Endothelial cell of umbilical vein (primary cell): ENCODE results near the gene NMRAL1. TPM values are rescaled to one million over a fixed set of nuclear protein-coding genes. Genes with fewer than 3 reads are reported as not detected.

ENCODE experiments used
- BruUV-seq: library from RNA; stranded (reverse); fragments of 400-500 nt; replicated peaks from 2 replicates; lab custom pipeline; 2021; lab: Mats Ljungman, UMichigan
- CTCF ChIA-PET: fragments of 300-600, 350-600 bp; sonication (Branson Sonifier 250); formaldehyde crosslinking; loops from one replicate; lab custom pipeline; 2021; ENCODE audit warnings: antibody characterized with exemption, inconsistent platforms; lab: Charles Lee
- POLR2A ChIA-PET: fragments of 300-600, 350-600 bp; sonication (Branson Sonifier 250); formaldehyde crosslinking; loops from one replicate; lab custom pipeline; 2021; ENCODE audit warnings: antibody characterized with exemption, inconsistent platforms; lab: Charles Lee
- DNase-seq: peaks from one replicate; pipeline ENCODE4 v3.0.0-alpha.2; 2011; ENCODE audit warnings: low read depth, low spot score
- FAIRE-seq: peaks from 2 replicates; lab custom pipeline; 2011; peaks lifted over from hg19 to GRCh38; lab: Jason Lieb, UNC
- H2AFZ ChIP-seq: 2 replicates; pipeline ENCODE4 v1.6.0; 2012; ENCODE audit warnings: low read depth, low read length, control low read depth, inconsistent platforms
- H3K27ac ChIP-seq: 2 replicates; pipeline ENCODE4 v1.5.1; 2011; ENCODE audit warnings: low read depth, mild to moderate bottlenecking, control low read depth, low read length, moderate library complexity; ENCODE audit not compliant: insufficient read depth
- H3K27me3 ChIP-seq, 2 experiments: 2 replicates each; pipeline versions ENCODE4 v1.6.0 to v1.6.1; 2011; ENCODE audit warnings: low read length in 2 of 2, mixed read lengths in 1 of 2; ENCODE audit not compliant: control insufficient read depth in 2 of 2, insufficient read depth in 2 of 2
- H3K36me3 ChIP-seq, 2 experiments: 2 replicates in 1 of 2; 3 replicates in 1 of 2; pipeline ENCODE4 v1.5.1; 2011; ENCODE audit warnings: low read length in 2 of 2, mild to moderate bottlenecking in 1 of 2, moderate library complexity in 1 of 2; ENCODE audit not compliant: control insufficient read depth in 2 of 2, insufficient read depth in 2 of 2; ENCODE audit errors: extremely low read depth in 1 of 2
- H3K4me1 ChIP-seq: 3 replicates; pipeline ENCODE4 v1.5.1; 2011; ENCODE audit warnings: mild to moderate bottlenecking, low read length; ENCODE audit not compliant: control insufficient read depth, insufficient read depth; ENCODE audit errors: extremely low read depth
- H3K4me2 ChIP-seq: 2 replicates; pipeline ENCODE4 v1.6.1; 2011; ENCODE audit warnings: low read length, control low read depth, mixed read lengths; ENCODE audit not compliant: insufficient read depth
- H3K4me3 ChIP-seq, 3 experiments: fragments of 200-600 bp in 1 of 3; sonication (generic), shearing (Covaris generic) in 1 of 3; replicated peaks in 1 of 3; 2 replicates each; pipeline ENCODE4 v1.5.1; 2011 to 2016; ENCODE audit warnings: control low read depth in 3 of 3, low read length in 3 of 3, mild to moderate bottlenecking in 2 of 3, inconsistent platforms in 1 of 3, low read depth in 1 of 3, moderate library complexity in 1 of 3; ENCODE audit not compliant: insufficient read depth in 1 of 3
- H3K79me2 ChIP-seq: 2 replicates; pipeline ENCODE4 v1.6.0; 2012; ENCODE audit warnings: low read length, inconsistent platforms; ENCODE audit not compliant: control insufficient read depth, insufficient read depth
- H3K9ac ChIP-seq: replicated peaks from 2 replicates; pipeline ENCODE3; 2011; ENCODE audit warnings: low read length, control low read depth; ENCODE audit not compliant: insufficient read depth; ENCODE audit errors: extremely low read depth
- H3K9me1 ChIP-seq: replicated peaks from 3 replicates; pipeline ENCODE4 v1.6.0; 2011; ENCODE audit warnings: mild to moderate bottlenecking, low read length; ENCODE audit not compliant: control insufficient read depth, insufficient read depth; ENCODE audit errors: extremely low read depth
- H3K9me3 ChIP-seq: replicated peaks from 2 replicates; pipeline ENCODE4 v1.5.1; 2012; ENCODE audit warnings: low read length, inconsistent platforms; ENCODE audit not compliant: control insufficient read depth, insufficient read depth
- H4K20me1 ChIP-seq: replicated peaks from 2 replicates; pipeline ENCODE3; 2011; ENCODE audit warnings: mild to moderate bottlenecking, low read length; ENCODE audit not compliant: control insufficient read depth, insufficient read depth; ENCODE audit errors: extremely low read depth
- CTCF ChIP-seq, 2 donors: IDR thresholded peaks; 1 replicate in 1 of 2; 2 replicates in 1 of 2; pipeline ENCODE4 v1.5.1; 2011; ENCODE audit warnings: low read length in 2 of 2, mild to moderate bottlenecking in 2 of 2, moderate library complexity in 2 of 2, control low read depth in 1 of 2, inconsistent platforms in 1 of 2, low read depth in 1 of 2; ENCODE audit not compliant: insufficient read depth in 1 of 2; ENCODE audit errors: extremely low read depth in 1 of 2
- EZH2 ChIP-seq: IDR thresholded peaks from 2 replicates; pipeline ENCODE4 v1.6.1; 2012; ENCODE audit warnings: borderline replicate concordance, low read depth, mild to moderate bottlenecking, moderate library complexity, low read length, inconsistent platforms; ENCODE audit not compliant: severe bottlenecking
- FOS ChIP-seq: IDR thresholded peaks from 2 replicates; pipeline ENCODE4 v1.6.1; 2011; ENCODE audit warnings: mild to moderate bottlenecking, low read length, moderate library complexity, borderline replicate concordance; ENCODE audit not compliant: insufficient read depth
- GATA2 ChIP-seq: IDR thresholded peaks from 2 replicates; pipeline ENCODE4 v1.7.0; 2011; ENCODE audit warnings: low read depth, mild to moderate bottlenecking, moderate library complexity, mixed read lengths, low read length; ENCODE audit not compliant: insufficient read length, insufficient read depth
- JUN ChIP-seq: IDR thresholded peaks from 2 replicates; pipeline ENCODE4 v1.6.1; 2011; ENCODE audit warnings: borderline replicate concordance, low read depth; ENCODE audit not compliant: insufficient read length, insufficient read depth
- MAX ChIP-seq: IDR thresholded peaks from 2 replicates; pipeline ENCODE4 v1.6.1; 2011; ENCODE audit not compliant: insufficient read depth, insufficient read length
- MYC ChIP-seq: IDR thresholded peaks from one replicate; pipeline ENCODE4 v1.6.1; 2011; ENCODE audit warnings: mild to moderate bottlenecking, low read depth, low read length
- POLR2A ChIP-seq: IDR thresholded peaks from 2 replicates; pipeline ENCODE4 v1.6.1; 2012; ENCODE audit warnings: low read depth, mild to moderate bottlenecking, control low read depth, low read length
- POLR2AphosphoS5 ChIP-seq: IDR thresholded peaks from 2 replicates; pipeline ENCODE4 v1.6.1; 2012; ENCODE audit warnings: low read depth, mild to moderate bottlenecking, control low read depth, low read length, moderate library complexity; ENCODE audit not compliant: insufficient read depth
- dilution Hi-C: fragments of 300-500 bp; cut with MboI; formaldehyde crosslinking; loops from one replicate; pipeline ENCODE4 v1.15.0; 2019; ENCODE audit warnings: low sequenced_read_pairs; ENCODE audit not compliant: extremely low pct_ligation_motif_present
- intact Hi-C: fragments of 100-400 bp; cut with micrococcal nuclease; formaldehyde crosslinking; loops from one replicate; pipeline ENCODE4 v1.10.0; 2022
- polyA plus RNA-seq, 4 experiments: library from polyadenylated mRNA; depleted of rRNA in 3 of 4; stranded (reverse) in 3 of 4; unstranded in 1 of 4; fragments of >200 nt; gene quantifications; 2 replicates each; pipeline versions ENCODE4 v1.2.1 to v1.2.3, GENCODE V29; 2011 to 2012; ENCODE audit warnings: missing spikeins in 1 of 4
- total RNA-seq: library from RNA; stranded (reverse); gene quantifications from 2 replicates; pipeline ENCODE4 v1.2.3, GENCODE V29; 2021

The NMRAL1 gene
- total and polyA plus RNA-seq, 2 donors (not counting 3 experiments of a cell fraction or from before 2014, with no cell fraction given), result 48.0 to 84.4 TPM

DNA sequence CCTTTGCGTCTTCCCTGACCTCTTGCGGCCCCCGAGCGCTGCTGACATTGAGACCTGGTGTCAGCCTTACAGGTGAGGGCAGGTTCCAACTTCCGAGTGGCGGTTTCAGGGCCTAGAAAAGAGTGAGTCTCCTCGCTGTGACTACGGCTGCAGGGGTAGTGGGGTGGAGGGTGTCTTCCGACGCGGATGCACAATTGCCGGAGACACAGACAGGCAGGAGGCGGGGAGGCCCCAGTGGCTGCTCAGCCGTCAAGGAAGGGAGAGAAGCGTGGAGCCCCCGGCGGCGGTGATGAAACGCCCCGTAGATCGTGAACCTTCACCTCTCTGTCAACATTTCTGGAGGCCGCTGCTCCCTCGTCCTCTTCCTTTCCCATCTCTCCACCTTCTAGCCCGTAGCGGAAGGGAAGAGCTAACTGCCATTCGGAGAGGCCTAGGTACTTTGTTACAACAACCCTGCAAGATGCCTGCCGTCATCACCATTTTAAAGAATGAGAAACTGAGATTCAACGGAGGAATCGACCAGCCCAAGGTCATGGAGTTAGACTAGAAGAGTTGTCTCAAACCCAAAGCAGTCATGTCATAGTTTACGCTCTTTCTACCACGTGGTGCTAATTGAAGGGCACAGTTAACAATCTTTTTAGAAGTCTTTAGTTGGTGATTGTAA, 48.3 kb downstream of the NMRAL1 start:
- CTCF ChIA-PET, result no interaction called here

More for the DNA sequence above, 48.3 kb downstream of the NMRAL1 start:
- BruUV-seq, result TSS peak; percentile 41
- Histone ChIP-seq H4K20me1 (no peaks in the 10 kb centered on the region), H2AFZ (peak overlapping the region; percentile 47), H3K9ac (peak overlapping the region; percentile 94), H3K27me3 (no peaks in the 10 kb centered on the region), H3K9me3 (no peaks in the 10 kb centered on the region), H3K4me3 (peak overlapping the region; percentile 64 to 84 (median 81)), H3K4me1 (peaks cover 16% of the 10 kb centered on the region), H3K36me3 (peaks cover 0 to 2% of the 10 kb centered on the region in 2 experiments), H3K27ac (peak overlapping the region; percentile 93), H3K79me2 (peaks cover 38% of the 10 kb centered on the region), H3K4me2 (peak overlapping the region; percentile 81), H3K9me1 (no peaks in the 10 kb centered on the region)
- intact Hi-C loops, result loop anchor here (5.0 kb wide), 1 partner anchor 51 kb away; the partner anchor contains the start of gene HMOX2
- DNase-seq (no peak), FAIRE-seq (peak; percentile 26)
- POLR2A ChIA-PET, result no interaction called here
- dilution Hi-C loops, result no loop called here
- TF ChIP-seq MYC, result no peak
- TF ChIP-seq JUN, result no peak
- no peak for TF ChIP-seq POLR2A
- no peak for TF ChIP-seq POLR2AphosphoS5
- TF ChIP-seq GATA2, result no peak
- no peak for TF ChIP-seq EZH2
- no peak for TF ChIP-seq MAX
- TF ChIP-seq CTCF (IDR thresholded peaks at IDR 0.05; ENCODE audit: extremely low read depth in 1 of 2, insufficient read depth in 1 of 2, low read depth in 1 of 2, low read length in 2 of 2), result no peak
- no peak for TF ChIP-seq FOS
